ENCODE measurements around the gene GCHFR.

GCHFR gene

DNA sequence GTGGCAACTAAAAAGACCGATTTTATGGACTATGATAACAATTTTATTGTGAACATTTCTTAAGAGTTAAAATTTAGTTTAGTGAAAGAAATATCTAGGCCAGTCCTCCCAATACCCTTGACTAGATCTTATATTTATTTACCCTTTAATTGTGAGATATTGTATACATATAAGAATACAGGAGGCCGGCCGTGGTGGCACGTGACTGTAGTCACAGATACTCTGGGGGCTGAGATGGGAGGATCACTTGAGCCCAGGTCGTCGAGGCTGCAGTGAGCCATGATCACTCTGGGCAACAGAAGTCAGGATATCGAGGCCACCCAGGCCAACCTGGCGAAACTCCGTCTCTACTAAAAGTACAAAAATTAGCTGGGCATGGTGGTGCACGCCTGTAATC is 8.1 kb upstream of the GCHFR start:
- DNase-seq = no peak

DNA sequence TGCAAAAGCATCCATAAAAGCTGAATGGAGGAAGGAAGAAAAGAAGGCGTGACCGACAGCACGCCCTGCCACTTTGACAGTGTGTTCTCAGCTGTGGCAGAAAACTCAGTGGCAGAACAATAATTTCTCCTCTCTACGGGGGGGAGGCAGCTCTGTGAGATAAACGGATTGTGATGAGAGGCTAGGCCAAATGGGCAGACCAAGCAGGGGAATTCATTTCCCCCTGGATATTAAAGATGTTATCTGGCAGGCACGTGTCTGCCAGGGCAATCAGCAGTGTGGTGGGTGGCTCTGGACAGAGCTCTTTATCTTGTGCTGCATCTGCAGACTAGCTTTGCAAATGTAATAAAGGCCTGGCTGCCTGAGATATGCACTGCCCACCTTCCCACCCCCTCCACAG is 6.9 kb upstream of the GCHFR start:
- peak; percentile 43 for DNase-seq

DNA sequence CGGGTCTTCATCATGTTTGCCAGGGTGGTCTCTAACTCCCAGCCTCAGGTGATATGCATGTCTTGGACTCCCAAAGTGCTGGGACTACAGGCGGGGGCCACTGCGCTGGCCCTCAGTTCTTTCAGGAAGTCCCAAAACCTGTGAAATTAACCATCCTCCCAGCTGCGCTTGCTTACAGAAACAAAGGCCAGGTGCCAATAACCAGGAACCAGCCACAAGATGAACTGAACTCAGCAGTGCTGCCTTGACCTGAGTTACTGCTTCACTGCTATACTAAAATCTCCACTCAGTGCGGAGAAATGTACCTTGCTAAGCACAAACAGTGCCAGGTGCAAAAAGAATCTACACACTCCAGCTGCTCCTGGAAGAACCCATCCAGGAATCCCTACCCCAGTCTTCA is 3.9 kb upstream of the GCHFR start:
- DNase-seq = no peak

DNA sequence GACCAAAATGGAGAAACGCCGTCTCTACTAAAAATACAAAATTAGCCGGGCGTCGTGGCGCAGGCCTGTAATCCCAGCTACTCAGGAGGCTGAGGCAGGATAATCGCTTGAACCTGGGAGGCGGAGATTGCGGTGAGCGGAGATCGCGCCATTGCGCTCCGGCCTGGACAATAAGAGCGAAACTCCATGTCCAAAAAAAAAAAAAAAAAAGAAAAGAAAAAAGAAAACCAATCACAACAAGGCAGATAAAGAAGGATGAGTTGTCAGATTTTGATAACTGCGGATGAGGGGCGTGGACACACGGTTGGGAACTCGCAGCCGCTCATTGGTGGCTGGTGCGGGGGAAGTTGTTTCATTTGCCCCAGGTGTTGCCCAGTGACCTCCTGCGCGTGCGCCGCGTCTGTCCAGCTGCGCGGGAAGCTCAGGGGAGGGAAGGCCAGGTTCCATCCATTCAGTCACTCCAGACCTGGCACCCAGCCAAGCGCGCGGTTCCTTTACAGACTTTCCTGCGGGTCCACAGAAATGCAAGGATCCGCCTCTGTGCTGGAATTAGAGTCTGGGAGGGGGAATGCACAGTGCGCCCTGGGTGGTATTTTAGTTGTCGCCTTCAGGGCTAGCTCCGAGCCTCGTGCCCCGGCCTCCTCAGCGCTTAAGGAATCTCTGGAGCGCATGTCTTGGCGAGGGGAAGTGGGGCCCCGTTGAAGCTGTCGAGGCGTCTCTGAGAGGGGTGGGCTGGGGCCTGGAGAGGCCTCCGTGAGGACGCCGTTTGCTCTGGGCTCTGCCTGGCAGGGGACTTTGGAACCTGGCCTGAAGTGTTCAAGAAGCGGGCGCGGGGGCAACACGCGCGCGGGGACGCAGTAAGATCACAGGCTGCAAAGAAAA is 708 bp upstream of the GCHFR start:
- DNase-seq = peak; percentile 89

DNA sequence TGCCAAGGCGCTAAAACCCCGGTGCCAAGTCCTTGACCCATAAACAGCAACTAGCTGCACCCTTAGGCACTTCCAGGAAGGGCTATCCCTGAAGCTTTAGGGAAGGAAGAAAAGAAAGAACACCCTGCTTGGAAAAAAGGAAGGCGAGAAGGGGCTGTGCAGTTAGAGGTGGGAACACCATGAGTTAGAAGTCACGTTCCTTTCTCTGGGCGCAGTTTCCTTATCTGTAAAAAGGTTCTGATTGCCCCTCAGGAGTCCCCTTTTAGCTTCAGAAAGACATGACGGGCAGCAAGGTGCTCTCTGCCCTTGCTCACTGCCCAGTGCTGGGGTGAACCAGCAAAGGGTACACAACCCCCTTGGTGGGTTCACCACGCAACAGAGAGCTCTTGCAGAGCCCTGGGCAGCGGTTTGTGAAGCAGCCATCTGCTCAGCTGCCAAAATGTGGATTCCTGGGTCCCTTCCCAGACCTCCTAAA is 798 bp downstream of the GCHFR start:
- DNase-seq = no peak

DNA sequence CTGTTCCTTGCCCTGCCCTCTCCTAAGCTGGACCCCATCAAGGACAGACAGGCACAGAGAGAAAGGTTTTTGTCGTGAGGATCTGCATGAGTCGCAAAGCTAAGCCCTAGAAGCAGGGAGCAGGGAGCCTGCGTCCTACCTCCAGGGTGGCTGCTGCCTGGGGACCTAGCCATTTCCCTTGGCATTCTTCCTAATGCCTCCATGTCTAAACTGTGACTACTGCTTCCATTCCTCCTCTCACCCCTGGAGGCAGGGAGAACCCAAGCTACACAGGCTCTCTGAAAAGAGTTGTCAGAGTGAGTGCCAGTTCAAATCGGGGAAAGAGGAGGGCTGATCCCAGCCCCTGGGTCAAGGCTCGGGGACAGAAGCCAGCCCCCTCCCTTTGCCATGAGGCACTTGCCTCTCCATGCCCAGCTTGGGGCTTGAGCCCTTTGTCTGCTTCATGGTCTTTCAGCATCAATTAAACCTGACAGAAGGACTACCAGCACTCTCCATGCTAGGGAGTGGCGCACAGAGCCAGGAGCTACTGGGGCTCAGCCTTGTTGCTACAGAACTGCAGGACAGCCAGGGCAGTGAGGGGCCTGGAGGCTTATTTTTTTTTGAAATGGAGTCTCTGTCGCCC is 2.4 kb downstream of the GCHFR start:
- no peak for DNase-seq

DNA sequence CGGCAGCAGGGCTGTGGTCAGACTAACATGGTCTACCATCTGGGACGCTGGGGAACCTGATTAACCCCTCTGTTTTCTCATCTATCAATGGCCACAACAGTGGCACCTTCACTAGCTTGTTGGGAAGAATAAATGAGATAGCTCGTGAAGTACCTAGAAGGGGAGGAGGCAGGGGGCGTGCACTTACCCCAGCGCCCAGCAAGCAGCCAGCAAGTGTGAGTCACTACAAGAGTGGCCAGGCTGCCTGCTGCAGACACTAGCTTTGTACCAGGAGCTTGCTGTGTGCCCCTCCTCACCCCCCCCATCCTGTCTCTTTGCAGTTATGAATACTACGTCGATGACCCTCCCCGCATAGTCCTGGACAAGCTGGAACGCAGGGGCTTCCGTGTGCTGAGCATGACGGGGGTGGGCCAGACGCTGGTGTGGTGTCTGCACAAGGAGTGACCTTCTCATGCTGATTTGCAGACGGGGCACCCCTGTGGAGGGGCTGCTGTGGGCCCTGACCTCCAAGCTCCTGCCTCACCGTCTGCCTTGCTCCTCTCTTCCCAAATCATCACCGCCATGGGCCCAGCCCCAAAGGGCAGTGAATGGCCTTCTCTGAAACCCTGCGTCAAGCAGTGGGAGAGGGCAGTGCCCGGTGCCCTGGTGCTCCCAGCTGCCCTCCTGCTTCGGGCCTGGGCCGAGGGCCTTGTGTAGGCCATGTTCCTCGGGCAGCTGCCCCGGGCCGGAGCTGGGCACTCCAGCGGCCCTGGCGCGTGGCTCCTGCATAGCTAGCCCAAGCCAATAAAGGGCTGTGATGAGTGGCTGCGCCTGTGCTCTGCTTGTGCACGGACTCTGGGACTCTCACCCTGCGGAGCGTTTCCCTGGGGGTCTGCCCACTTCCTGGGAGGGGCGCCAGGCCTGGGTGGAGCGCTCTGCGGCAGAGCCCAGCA is 3.3 kb downstream of the GCHFR start:
- DNase-seq = no peak

DNA sequence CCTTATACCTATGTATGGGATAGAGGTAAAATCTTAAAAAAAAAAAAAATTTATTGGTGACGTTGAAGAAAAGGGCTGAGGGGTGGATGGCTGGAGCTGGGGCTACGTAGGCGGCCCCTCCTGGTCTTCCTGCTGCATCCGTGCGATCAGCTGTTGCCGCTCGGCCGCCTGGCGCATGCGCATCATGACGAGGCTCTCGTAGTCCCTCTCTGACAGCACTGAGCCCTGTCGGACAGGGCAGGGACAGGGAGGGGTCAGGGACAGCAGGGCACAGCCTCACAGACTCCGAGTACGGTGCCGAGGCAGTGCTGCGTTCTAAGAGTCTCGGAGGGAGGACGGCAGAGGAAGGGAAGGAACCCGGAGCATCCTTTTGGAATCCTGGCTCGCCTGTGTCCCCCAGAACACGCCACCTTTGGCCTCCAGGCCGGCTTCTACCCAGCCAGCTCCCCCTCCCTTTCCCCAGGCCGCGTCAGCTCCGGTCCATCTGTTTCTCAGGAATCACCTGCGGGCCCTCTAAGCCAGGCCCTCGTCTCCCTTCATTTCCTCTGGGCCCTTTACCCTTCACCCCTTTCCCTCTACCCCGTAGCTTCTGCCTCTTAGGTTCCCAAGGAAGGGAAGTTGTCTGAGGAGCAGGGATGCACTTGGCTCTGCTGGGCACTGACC is 4.1 kb downstream of the GCHFR start:
- DNase-seq = no peak

DNA sequence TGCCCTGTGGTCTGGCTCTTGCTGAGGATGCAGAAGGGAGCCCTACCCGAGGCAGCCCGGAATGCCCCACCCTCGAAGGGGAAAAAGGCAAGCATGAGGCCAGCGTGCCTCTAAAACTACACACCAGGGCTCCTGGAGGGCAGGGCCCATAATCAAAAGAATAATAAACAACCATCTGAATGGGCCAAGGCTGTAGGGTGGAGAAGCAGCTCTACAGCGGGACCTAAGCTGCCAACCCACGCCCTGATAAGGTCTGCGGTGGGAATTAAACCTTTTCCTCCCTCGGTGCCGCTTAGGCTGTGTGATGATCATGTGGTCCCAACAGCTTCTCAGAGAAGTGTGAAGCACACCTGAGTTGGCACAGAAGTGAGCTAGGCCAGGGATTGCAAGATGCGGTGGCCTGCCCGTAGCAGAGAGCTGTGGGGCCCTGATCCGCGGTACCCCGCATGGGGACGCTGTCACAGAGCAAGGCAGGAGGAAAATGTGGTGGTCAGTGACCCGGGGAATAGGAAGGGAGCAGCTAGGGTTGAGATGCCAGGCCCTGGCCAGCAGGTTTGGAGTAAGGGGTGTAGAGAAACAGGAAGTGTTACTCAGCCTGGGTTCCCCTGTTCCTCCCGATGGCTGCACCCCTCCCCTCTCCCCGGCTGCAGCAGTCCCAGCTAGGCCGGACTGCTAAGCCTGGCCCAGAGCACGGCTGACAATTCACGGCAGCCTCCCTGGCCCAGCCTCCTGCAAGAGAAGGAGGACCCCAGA is 4.8 kb downstream of the GCHFR start:
- no peak for DNase-seq

DNA sequence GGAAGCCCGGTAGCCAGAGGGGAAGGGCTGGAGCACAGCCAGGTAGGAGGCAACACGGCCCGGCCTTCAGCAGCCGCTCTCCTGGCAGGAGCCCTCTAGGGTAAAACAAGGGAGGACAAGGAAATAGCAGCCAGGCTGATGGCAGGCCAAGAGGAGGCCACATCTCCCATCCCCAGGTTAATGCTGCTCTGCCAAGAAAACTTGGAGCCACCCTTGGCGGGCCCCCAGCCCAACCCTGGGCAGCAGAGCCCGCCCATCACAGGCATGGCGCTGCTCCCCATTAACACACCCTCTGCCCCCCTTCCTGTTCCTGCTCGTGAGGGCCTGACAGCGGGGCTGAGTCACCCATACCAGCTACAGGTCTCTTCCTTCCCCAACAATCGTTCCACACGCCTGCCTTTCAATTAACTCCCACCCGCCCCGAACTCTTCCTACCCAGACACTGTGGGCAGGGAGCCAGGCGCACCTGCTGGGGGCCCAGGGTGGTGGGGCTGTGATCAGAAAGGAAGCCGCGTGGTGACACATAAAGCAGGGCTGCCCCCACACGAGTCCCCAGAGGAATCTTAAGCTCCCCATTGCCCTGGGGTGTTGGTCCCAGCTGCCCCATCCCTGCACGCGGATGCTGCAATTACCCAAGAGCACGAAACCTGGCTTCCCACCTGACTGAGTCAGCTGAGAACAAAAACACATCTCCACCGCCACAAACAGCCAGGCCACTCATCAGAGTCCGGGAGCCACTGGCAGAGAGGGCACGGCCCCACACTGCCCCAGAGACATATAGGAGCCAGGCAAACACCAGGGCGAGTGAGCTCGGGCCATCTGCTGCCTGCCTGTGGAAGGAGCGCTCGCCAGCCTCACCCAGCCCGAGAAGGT is 5.6 kb downstream of the GCHFR start, which contains the start of gene C15orf62:
C15orf62 (plus strand) TSS at position 707 of the 873 bp plus-strand sequence. CDS start 516 bp downstream, outside the sequence.
- peak; percentile 88 for DNase-seq

DNA sequence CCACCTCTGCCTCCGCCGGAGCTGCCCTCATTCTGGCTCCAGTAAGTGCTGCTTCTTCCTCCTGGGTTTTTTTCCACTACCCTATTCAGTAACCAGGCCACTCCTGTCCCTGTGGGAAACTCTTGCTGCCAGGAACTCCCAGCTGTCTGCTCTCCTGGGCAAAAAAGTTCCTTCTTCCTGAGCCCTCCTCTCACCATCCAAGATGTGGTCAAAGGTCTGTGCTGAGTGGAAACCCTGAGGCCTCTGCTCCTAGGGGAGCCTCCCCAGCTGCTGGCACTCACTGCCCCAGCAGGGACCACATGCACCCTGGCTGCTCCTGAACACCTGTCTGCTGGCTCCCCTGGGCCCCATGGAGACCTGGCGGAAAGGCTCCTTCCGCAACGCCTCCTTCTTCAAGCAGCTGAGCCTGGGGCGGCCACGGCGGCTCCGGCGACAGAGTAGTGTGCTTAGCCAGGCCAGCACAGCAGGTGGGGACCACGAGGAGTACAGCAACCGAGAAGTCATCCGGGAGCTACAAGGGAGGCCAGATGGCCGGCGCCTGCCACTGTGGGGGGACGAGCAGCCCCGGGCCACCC is 6.4 kb downstream of the GCHFR start:
- peak; percentile 50 for DNase-seq

DNA sequence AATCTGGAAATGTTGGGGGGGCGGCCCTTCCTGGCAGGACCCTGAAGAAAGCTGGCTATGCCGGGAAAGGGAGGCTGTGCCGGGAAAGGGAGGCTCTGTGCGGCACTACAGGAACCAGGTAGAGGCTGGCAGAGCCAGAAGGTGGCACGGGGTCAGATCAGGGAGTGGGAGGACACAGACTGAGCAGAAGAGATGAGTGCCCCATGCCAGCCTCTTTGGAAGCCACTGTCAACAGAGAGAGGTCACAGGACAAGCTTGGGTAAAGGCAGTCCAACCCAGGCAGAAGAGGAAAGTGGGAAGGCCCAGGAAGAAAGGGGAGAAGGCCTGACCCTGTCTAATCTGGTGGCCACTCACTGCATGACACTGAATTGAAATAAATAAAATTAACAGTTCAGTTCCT is 7.4 kb downstream of the GCHFR start:
- DNase-seq = no peak

DNA sequence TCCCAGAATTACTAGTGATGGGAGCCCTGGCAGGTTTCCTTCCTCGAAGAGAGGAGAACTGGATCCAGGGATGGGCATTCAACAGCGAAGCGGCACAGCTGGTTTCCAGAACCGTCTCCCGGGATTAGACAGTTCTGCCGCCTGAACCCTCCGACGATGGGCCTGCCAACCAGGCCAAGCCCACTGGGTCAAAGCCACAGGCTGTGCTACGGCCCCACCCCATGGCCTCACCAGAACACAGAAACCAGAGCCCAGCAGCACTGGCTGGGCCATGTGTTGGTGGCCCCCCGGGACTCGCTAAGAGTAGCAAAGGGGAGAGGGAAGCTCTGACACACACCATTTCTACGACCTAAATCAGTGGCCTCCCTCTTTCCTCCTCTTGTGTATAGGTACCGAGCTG is 8.1 kb downstream of the GCHFR start:
- DNase-seq = no peak

DNA sequence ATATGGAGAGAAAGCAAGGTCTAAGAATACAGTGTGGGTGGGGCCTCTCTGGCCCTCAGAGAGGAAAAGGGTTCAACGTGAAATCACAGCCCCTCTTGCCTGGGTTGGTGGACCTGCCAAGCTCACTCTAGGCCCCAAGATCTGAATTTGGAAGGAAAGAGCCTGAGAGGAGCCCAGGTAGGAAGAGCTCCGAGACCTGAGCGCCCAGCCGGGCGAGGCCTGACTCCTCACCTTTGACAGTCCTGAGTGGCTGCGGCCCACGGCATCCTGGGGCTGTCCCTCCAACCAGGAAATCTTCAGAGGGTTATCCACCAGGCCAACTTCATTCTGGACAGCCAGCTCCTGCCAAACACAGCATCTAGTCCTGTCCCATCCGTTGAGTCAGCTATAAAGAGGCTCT is 9.6 kb downstream of the GCHFR start:
- DNase-seq = no peak

DNA sequence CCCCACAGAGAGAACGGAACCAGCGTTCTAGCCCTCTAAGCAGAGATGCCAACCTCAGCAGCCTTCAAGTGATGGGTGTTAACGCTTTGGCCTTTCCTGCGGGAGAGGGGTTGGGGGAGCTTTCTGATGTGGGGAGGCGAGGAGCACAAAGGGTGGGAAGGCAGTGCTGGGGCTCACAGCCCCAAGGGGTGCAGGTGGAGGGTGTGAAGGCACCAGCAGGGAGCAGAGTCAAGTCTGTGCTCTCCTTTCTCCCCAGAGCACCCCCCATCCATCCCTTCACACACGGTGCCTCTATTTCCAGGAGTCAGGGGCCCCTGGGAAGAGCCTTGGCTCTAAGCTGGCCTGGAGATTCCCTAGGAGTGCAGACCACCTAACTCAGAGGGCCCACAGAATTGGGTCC is 10.0 kb downstream of the GCHFR start:
- DNase-seq = no peak

DNA sequence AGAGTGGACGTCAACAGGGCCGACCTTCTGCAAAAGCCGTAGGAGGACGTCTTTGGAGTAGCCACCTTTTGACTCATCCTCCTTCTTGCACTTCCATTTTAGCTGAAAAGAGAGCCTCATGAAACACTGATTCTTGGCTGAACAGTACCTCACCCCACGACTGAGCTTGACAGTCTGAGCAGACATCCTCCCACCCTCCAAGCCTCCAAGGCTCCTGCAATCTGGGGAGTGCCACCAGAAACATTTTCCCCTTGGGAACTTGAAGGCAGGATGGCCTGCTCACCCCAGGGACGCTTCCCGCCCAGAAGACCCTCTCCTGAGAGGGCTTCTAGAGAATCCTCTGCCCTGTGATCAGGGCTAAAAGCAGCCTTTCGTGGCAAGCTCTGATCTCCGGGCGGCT is 11.1 kb downstream of the GCHFR start:
- no peak for DNase-seq

DNA sequence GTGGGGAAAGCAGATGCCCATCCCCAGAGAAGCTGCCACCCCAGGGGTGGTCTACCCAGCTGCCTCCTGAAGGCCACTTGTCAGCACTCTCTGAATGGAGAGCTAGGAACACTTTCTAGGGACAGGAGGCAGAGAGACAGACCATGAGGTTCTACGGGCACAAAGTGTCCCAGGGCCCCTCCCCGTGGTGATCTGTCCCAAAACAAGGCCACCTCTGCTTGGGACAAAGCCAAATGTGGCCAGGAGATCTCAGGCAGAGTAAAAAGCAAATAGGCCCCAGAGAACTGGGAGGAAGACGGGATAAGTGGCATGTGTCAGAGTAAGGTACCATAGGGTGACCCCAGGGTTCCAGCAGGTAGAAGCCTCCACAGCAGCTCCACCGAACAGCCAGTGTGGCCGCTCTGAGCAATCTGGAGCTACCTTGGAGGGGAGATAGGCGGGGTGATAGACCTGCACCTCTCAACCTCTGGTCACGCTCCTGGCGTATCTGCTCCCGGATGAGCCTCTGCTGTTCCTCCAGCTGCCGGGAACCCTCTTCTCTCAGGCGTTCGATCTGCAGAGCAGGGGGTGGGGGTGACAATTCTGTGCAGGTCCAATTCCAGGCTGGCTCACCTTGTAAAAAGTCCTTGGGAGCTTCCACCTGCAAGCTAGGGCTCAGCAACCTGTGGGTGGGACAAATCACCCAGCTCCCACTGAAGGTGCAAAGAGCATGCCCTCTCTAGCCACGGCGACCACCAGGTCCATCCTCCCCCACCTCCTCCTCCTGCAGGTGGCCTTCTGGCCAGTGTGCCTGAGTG is 12.1 kb downstream of the GCHFR start:
- DNase-seq = no peak

DNA sequence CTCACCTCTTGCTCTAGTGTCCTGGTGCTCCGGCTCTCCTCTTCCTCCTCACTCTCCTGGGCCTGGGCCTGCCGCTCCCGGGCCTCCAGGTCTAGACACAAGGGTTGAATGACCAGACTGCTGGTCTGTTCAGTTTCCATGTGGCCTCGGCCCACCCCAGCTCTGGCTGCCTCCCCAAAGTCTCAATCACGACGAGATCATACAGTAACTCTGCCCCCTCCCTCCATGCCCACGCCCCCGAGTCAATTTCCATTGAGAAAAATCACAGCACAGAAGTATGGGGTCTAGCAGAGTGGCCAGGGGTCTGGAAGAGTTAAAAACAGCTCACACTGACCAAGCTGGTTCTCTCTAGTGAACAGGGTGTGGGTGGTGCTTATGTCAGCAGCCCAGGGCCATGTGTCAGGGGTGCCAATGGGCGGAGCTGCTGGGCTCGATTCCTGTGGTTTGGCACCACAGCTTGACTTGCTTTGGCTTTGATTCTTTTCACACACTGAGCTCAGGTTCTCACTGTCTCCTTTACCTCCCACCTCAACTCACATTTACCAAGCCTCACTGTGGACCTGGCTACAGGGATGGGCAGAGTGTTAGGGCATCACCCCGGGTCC is 12.8 kb downstream of the GCHFR start:
- DNase-seq = no peak

DNA sequence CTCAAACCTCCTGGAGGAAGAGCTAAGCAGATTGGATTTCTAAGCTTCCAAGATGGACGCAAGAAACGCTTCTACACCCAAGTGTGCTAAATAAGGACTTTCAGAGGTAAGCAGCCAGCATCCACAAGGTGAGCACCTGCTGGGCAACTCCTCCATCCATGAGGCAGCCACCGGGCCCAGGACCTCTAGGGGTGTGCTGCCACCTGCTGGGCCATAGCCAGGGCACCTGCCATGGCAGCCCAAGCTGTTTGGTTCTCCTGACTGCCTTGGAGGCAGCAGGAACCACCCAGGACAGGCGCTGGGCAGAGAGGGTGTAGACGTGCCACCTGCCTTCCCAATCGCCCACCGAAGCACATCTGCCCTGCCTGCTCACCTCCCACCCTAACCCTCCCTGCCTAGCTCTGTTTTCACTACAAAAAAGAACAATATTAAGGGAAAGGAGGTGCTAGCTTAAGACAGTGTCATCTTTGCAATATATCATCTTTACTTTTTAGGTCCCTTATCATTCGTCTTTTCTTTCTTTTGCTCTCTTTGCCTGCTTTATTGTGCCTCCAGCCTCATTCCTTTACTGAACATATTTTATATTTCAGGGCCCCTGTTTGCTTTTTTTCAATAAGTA is 18.9 kb downstream of the GCHFR start:
- peak; percentile 88 for DNase-seq
